Nephron (organoid): Measurements from ENCODE around the gene DIP2B.
A peak's percentile ranks its signal among the peaks of the same experiment; 100 is the strongest.

Experiments used
- H3K27ac Mint-ChIP-seq, 3 experiments: 2 replicates each; pipeline ENCODE4 v1.8.0; 2020; ENCODE audit warnings: mixed read lengths in 3 of 3, mild to moderate bottlenecking in 2 of 3, moderate library complexity in 1 of 3
- H3K27me3 Mint-ChIP-seq: 2 replicates; pipeline ENCODE4 v1.8.0; 2021; ENCODE audit warnings: low read depth, mild to moderate bottlenecking, moderate library complexity, mixed read lengths
- H3K36me3 Mint-ChIP-seq: 2 replicates; pipeline ENCODE4 v1.8.0; 2020; ENCODE audit warnings: low read depth, mixed read lengths
- H3K4me1 Mint-ChIP-seq: 2 replicates; pipeline ENCODE4 v1.8.0; 2020; ENCODE audit warnings: mixed read lengths
- H3K4me3 Mint-ChIP-seq, 3 experiments: 2 replicates each; pipeline ENCODE4 v1.8.0; 2020; ENCODE audit warnings: mild to moderate bottlenecking in 3 of 3, mixed read lengths in 3 of 3, moderate library complexity in 2 of 3
- H3K9me3 Mint-ChIP-seq: 2 replicates; pipeline ENCODE4 v1.8.0; 2020; ENCODE audit warnings: mixed read lengths
- CTCF ChIP-seq, 3 experiments: fragments of 200-600 bp; sonication (generic); IDR thresholded peaks; one replicate each; pipeline ENCODE4 v1.5.0; 2021; ENCODE audit warnings: antibody characterized with exemption in 3 of 3; ENCODE audit not compliant: unreplicated experiment in 3 of 3

DIP2B gene

GRCh38 chr12:50665170-50665569 lies 160.4 kb downstream of the DIP2B start:
- H3K36me3 Mint-ChIP-seq = peaks cover 5% of the 10 kb centered on the region
- TF ChIP-seq CTCF (IDR thresholded peaks at IDR 0.05; ENCODE audit: unreplicated experiment in 3 of 3) = no peak

GRCh38 chr12:50665609-50666008 lies 160.8 kb downstream of the DIP2B start:
- Mint-ChIP-seq H3K4me3 (no peak overlapping the region), H3K36me3 (peaks cover 5% of the 10 kb centered on the region), H3K27me3 (no peaks in the 10 kb centered on the region), H3K4me1 (peaks cover 26% of the 10 kb centered on the region), H3K27ac (no peak overlapping the region), H3K9me3 (no peaks in the 10 kb centered on the region)
- no peak for TF ChIP-seq CTCF (IDR thresholded peaks at IDR 0.05; ENCODE audit: unreplicated experiment in 3 of 3)

More at GRCh38 chr12:50665170-50665569, 160.4 kb downstream of the DIP2B start:
- Mint-ChIP-seq H3K27me3 (no peaks in the 10 kb centered on the region), H3K4me3 (no peak overlapping the region), H3K27ac (peak overlapping the region in 2 of 3 experiments; percentile 62 to 91), H3K9me3 (no peaks in the 10 kb centered on the region), H3K4me1 (peaks cover 26% of the 10 kb centered on the region)

GRCh38 chr12:50666023-50666422 lies 161.2 kb downstream of the DIP2B start:
- Mint-ChIP-seq H3K4me1 (peaks cover 25% of the 10 kb centered on the region), H3K36me3 (peaks cover 5% of the 10 kb centered on the region), H3K4me3 (no peak overlapping the region), H3K27me3 (no peaks in the 10 kb centered on the region), H3K9me3 (no peaks in the 10 kb centered on the region), H3K27ac (no peak overlapping the region)
- no peak for TF ChIP-seq CTCF (IDR thresholded peaks at IDR 0.05; ENCODE audit: unreplicated experiment in 3 of 3)

- H3K27me3 Mint-ChIP-seq = no peaks in the 10 kb centered on the region
- no peak overlapping the region for H3K4me3 Mint-ChIP-seq
- no peaks in the 10 kb centered on the region for H3K9me3 Mint-ChIP-seq
Observed at GRCh38 chr12:50672158-50672557, 167.4 kb downstream of the DIP2B start.

GRCh38 chr12:50676756-50677155 lies 172.0 kb downstream of the DIP2B start:
- Mint-ChIP-seq H3K4me1 (peaks cover 17% of the 10 kb centered on the region), H3K4me3 (no peak overlapping the region), H3K36me3 (peaks cover 67% of the 10 kb centered on the region), H3K9me3 (no peaks in the 10 kb centered on the region), H3K27me3 (no peaks in the 10 kb centered on the region), H3K27ac (no peak overlapping the region)
- TF ChIP-seq CTCF (IDR thresholded peaks at IDR 0.05; ENCODE audit: unreplicated experiment in 3 of 3) = no peak

More at GRCh38 chr12:50672158-50672557, 167.4 kb downstream of the DIP2B start:
- no peak for TF ChIP-seq CTCF (IDR thresholded peaks at IDR 0.05; ENCODE audit: unreplicated experiment in 3 of 3)
- no peaks in the 10 kb centered on the region for H3K4me1 Mint-ChIP-seq
- H3K36me3 Mint-ChIP-seq = peaks cover 32% of the 10 kb centered on the region
- H3K27ac Mint-ChIP-seq = no peak overlapping the region

- Mint-ChIP-seq H3K27ac (peak overlapping the region in 2 of 3 experiments; percentile 73 to 80), H3K27me3 (no peaks in the 10 kb centered on the region), H3K36me3 (peaks cover 72% of the 10 kb centered on the region), H3K9me3 (no peaks in the 10 kb centered on the region), H3K4me3 (no peak overlapping the region), H3K4me1 (peaks cover 17% of the 10 kb centered on the region)
- no peak for TF ChIP-seq CTCF (IDR thresholded peaks at IDR 0.05; ENCODE audit: unreplicated experiment in 3 of 3)
Observed at GRCh38 chr12:50677858-50678257, 173.1 kb downstream of the DIP2B start.
